ENCODE data around the gene FAM89B.

DNA sequence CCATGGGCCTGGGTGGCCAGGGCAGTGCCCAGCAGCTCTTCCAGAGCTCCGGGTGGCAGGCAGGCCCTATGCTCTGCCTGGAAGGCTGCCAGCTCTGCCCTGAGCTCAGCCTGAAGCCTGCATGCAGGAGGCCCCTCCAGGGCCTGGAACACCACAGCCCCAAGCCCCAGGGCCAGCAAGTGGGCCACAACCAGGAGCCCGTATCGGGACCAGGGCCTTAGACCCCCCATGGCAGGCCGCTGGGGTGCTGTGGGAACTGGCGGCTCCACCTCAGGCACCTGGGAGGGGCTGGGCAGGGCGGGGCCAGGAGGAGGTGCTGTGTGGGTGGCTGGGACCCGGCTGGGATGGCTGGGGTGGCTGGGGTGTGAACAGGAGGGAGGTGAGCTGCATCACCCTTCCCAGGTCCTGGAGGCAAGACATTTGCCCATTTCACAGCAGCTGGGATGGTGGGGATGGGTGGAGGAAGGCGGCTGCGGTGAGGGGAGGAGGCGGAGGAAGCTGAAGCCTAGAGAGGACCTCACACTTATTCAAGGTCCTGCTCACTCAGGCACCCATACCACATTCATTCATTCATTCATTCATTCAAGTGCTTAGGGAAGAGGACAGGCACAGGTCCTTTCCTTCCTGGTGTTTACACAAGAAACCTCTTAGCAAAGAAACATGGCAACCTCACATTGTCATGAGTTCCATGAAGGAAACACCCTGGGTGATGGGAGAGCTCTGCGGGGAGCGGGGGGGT lies 23.4 kb downstream of the FAM89B start, which contains the start of gene KCNK7:
- TF ChIP-seq, protein P1, sequence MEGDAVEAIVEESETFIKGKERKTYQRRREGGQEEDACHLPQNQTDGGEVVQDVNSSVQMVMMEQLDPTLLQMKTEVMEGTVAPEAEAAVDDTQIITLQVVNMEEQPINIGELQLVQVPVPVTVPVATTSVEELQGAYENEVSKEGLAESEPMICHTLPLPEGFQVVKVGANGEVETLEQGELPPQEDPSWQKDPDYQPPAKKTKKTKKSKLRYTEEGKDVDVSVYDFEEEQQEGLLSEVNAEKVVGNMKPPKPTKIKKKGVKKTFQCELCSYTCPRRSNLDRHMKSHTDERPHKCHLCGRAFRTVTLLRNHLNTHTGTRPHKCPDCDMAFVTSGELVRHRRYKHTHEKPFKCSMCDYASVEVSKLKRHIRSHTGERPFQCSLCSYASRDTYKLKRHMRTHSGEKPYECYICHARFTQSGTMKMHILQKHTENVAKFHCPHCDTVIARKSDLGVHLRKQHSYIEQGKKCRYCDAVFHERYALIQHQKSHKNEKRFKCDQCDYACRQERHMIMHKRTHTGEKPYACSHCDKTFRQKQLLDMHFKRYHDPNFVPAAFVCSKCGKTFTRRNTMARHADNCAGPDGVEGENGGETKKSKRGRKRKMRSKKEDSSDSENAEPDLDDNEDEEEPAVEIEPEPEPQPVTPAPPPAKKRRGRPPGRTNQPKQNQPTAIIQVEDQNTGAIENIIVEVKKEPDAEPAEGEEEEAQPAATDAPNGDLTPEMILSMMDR (IDR thresholded peaks at IDR 0.05; ENCODE audit: insufficient read depth, low read length, poor library complexity, severe bottlenecking), result no peak
- no peak for TF ChIP-seq EZH2phosphoT487 (conservative IDR thresholded peaks at IDR 0.05; ENCODE audit: low read length)

Measured in SU-DHL-6 (cell line).